SH-SY5Y (cell line): ENCODE results near the gene IQCC.

Experiments used
- GATA2 ChIP-seq: IDR thresholded peaks from 2 replicates; pipeline ENCODE4 v1.6.1; 2011; ENCODE audit warnings: mild to moderate bottlenecking, low read depth, low read length
- GATA3 ChIP-seq: IDR thresholded peaks from 2 replicates; pipeline ENCODE4 v1.6.1; 2011; ENCODE audit warnings: low read depth, mild to moderate bottlenecking, low read length, moderate library complexity

DNA sequence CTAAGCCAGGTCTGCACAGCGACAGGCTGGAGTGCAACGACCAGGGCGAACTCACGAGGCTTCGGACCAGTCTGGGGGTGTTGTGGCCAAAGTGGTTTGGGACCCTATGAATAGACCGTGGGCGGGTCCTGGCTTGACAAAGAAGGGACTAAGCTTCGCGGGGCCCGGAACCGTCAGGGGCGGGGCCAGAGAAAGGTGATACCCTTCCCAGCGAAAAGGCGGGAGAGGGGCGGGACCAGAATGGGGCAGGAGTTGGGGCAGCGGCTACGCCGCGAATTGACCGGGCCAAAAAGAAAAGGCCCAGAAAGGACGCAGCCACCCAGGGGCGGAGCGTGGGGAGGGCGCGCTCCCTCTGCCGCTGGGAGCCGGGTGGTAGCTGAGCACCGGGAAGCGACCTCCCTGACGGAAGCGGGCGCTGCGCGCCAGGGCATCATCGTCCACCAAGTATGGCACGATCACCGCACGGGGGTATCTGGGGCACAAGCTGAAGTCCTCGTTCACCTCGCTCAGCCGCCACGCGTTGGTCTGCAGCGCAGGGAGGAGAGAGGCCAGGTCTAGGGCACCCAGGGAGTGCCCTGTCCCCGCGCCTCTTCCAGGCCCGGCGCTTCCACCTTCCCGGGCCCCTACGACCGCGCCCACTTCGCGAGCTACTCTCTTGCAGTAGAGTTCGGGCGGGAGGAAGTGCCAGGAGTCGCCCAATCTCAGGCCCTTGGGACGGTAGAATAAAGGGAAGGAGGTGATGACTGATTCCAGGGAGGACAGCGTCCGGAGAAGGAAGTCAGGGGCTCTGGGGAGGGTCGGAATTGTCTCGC is 34.9 kb downstream of the IQCC start:
- TF ChIP-seq GATA2 (no peak), GATA3 (no peak)
